Activated CD4-positive, alpha-beta memory T cell treated with anti-CD3 and anti-CD28 coated beads for 36 hours (primary cell): ENCODE results near the gene PRM1. TPM values are rescaled to one million over a fixed set of nuclear protein-coding genes. Genes with fewer than 3 reads are reported as not detected.
A peak's percentile ranks its signal among the peaks of the same experiment; 100 is the strongest.

Experiments
- CTCF ChIA-PET: fragments of 350-600 bp; sonication (Branson Sonifier 250); formaldehyde crosslinking; loops from one replicate; lab custom pipeline; 2021; ENCODE audit warnings: antibody characterized with exemption, inconsistent platforms; lab: Charles Lee
- POLR2A ChIA-PET: fragments of 350-600 bp; sonication (Branson Sonifier 250); formaldehyde crosslinking; loops from one replicate; lab custom pipeline; 2021; ENCODE audit warnings: antibody characterized with exemption; lab: Charles Lee
- DNase-seq: peaks from one replicate; pipeline ENCODE4 v3.0.0-alpha.2; 2020
- H3K27ac Mint-ChIP-seq: one replicate; pipeline ENCODE4 v1.8.0; 2021; ENCODE audit warnings: mixed read lengths
- H3K27me3 Mint-ChIP-seq: one replicate; pipeline ENCODE4 v1.8.0; 2021; ENCODE audit warnings: mixed read lengths
- H3K36me3 Mint-ChIP-seq: one replicate; pipeline ENCODE4 v1.8.0; 2021; ENCODE audit warnings: mixed read lengths
- H3K4me1 Mint-ChIP-seq: one replicate; pipeline ENCODE4 v1.8.0; 2021; ENCODE audit warnings: low read depth, mixed read lengths
- H3K4me3 Mint-ChIP-seq: one replicate; pipeline ENCODE4 v1.8.0; 2021; ENCODE audit warnings: mild to moderate bottlenecking, mixed read lengths
- H3K9me3 Mint-ChIP-seq: one replicate; pipeline ENCODE4 v1.8.0; 2021; ENCODE audit warnings: mixed read lengths
- intact Hi-C: fragments of 100-400 bp; cut with micrococcal nuclease; formaldehyde crosslinking; loops from one replicate; pipeline ENCODE4 v1.15.1; 2023
- microRNA-seq: library from miRNA; unstranded; fragments of <30 nt; microRNA quantifications from one replicate; pipeline ENCODE4 v1.2.0, GENCODE V29; 2022; ENCODE audit warnings: borderline number of aligned reads, borderline microRNAs expressed, borderline replicate concordance
- total RNA-seq, 2 experiments: library from RNA; stranded (reverse); gene quantifications; one replicate each; pipeline ENCODE4 v1.2.3, GENCODE V29; 2021

The PRM1 gene
- total RNA-seq, 2 experiments from 2014 or later: not detected

DNA sequence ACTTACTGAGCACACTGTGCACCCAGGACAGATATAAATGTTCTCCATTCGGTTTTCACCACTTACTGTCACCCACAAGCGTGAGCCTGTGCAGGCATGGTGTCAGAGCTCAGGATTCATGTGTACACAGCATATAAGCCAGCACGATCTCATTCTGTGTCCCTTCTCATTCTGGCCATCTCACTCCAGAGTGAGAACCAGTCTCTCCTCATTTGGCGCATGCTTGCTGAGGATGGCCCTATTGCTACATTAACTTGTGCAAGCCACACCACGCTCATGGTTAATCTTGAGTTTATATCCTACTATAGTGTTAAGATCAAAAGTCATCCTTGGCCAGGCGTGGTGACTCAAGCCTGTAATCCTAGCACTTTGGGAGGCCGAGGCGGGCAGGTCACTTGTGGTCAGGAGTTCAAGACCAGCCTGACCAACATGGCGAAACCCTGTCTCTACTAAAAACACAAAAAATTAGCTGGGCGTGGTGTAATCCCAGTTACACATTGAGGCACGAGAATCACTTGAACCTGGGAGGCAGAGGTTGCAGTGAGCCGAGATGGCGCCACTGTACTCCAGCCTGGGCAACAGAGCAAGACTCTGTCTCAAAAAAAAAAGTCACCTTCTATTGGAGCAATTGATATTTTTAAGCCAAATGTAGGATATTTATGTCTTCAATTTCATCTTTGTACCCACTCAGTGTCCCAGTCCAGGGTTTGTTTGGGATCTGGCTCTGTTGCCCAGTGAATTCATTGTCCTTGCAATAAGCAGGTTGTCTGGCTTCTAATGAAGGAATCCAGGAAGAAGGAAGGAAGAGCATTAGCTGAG lies 46.0 kb downstream of the PRM1 start:
- intact Hi-C loops: loop anchor here (1.0 to 2.0 kb wide), 7 partner anchors 11 to 270 kb away; no protein-coding TSS in a partner anchor
- ChIA-PET CTCF (interaction anchor here (1.0 to 3.0 kb wide), 4 partner anchors 10 to 21 kb away, joined by 3 to 10 read pairs (median 5); partner anchors contain the start of gene SOCS1), POLR2A (interaction anchor here (0.7 to 5.2 kb wide), 7 partner anchors 10 to 270 kb away, joined by 3 to 50 read pairs (median 15); partner anchors contain the start of gene SOCS1)
- Mint-ChIP-seq H3K27ac (peak overlapping the region; percentile 84), H3K27me3 (no peaks in the 10 kb centered on the region), H3K36me3 (no peaks in the 10 kb centered on the region), H3K4me1 (peaks cover 59% of the 10 kb centered on the region), H3K4me3 (peak overlapping the region; percentile 29), H3K9me3 (no peaks in the 10 kb centered on the region)
- DNase-seq: no peak

DNA sequence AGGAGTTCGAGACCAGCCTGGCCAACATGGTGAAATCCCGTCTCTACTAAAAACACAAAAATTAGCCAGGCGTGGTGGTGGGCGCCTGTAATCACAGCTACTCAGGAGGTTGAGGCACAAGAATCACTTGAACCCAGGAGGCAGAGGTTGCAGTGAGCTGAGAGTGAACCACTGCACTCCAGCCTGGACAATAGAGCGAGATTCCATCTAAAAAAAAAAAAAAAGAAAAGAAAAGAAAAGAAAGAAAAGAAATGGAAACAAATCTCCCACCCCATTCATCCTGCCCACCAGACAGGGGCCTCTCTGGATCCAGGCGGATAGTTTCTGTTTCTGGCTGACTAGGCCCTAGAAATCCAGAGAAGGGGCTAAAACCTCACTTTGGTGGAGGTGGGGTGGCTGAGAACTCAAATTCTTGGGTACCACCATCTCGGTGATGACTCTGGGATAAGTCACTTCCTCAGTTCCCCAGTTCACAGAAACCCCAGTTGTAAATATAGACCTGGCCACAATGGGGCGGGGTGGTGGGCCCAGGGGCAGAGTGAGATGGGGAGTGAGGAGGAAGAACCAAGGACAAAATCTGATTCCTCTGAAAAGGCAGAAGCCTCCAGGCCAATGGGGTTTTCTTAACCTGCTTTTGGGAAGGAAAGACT lies 47.3 kb downstream of the PRM1 start:
- H3K27ac Mint-ChIP-seq: peak overlapping the region; percentile 99

DNA sequence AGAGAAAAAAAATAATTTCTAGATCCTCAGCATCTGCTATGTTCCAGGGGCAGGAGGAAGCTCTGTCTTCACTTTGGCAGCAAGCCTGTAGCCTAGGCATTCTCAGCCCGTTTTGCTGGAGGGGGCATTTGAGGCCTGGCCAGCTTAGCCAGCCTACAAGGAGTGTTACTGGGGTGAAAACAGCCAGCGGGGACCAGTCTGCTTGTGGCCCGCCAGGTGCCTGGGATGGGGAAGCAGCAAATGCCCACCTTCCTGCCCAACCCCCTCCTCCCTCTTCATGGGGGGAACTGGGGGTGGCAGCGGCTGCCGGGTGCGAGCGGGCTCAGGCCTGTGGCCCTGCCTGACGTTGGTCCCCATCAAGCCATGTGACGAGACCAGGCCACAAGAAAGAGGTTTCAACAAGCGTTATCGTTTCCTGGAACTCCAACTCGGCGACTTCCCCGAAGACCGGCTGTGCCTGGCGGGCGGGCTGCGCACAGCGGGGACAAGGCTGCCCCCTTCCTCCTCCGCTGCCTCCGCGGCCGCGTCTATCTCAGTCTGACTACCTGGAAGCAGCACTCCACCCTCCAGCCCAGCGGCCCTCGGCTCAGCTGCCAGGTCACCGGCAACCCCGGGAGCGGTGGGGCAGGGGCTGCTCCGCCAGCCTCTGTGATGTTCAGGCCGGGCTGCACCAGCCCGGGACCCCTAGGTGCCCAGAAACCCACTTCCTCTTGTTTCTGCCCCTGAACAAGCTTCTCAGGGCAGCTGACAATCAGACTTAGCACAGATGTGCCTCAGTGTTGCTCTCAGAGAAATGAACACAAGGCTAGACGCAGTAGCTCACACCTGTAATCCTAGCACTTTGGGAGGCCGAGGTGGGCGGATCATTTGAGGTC lies 48.0 kb downstream of the PRM1 start:
- H3K4me1 Mint-ChIP-seq: peaks cover 74% of the 10 kb centered on the region
- intact Hi-C loops: loop anchor here (1.0 kb wide), 3 partner anchors 8 to 245 kb away; no protein-coding TSS in a partner anchor
- POLR2A ChIA-PET: interaction anchor here (0.7 to 5.2 kb wide), 15 partner anchors 8 to 268 kb away, joined by 3 to 50 read pairs (median 9); partner anchors contain the start of gene SOCS1
- H3K36me3 Mint-ChIP-seq: no peaks in the 10 kb centered on the region
- peak overlapping the region; percentile 99 for H3K27ac Mint-ChIP-seq
- peak; percentile 97 for DNase-seq
- H3K9me3 Mint-ChIP-seq: no peaks in the 10 kb centered on the region
- CTCF ChIA-PET: interaction anchor here (0.7 to 2.1 kb wide), 15 partner anchors 8 to 269 kb away, joined by 3 to 16 read pairs (median 4); partner anchors contain the start of gene SOCS1
- no peaks in the 10 kb centered on the region for H3K27me3 Mint-ChIP-seq
- H3K4me3 Mint-ChIP-seq: peak overlapping the region; percentile 62

More for the DNA sequence above, 47.3 kb downstream of the PRM1 start:
- Mint-ChIP-seq H3K27me3 (no peaks in the 10 kb centered on the region), H3K9me3 (no peaks in the 10 kb centered on the region), H3K36me3 (no peaks in the 10 kb centered on the region), H3K4me1 (peaks cover 71% of the 10 kb centered on the region), H3K4me3 (peak overlapping the region; percentile 62)
- intact Hi-C loops: loop anchor here (1.0 to 2.0 kb wide), 10 partner anchors 9 to 269 kb away; no protein-coding TSS in a partner anchor
- ChIA-PET CTCF (interaction anchor here (0.7 to 2.1 kb wide), 14 partner anchors 9 to 269 kb away, joined by 3 to 16 read pairs (median 4); partner anchors contain the start of gene SOCS1), POLR2A (interaction anchor here (0.7 to 5.2 kb wide), 14 partner anchors 9 to 269 kb away, joined by 4 to 50 read pairs (median 10); partner anchors contain the start of gene SOCS1)
- peak; percentile 92 for DNase-seq

DNA sequence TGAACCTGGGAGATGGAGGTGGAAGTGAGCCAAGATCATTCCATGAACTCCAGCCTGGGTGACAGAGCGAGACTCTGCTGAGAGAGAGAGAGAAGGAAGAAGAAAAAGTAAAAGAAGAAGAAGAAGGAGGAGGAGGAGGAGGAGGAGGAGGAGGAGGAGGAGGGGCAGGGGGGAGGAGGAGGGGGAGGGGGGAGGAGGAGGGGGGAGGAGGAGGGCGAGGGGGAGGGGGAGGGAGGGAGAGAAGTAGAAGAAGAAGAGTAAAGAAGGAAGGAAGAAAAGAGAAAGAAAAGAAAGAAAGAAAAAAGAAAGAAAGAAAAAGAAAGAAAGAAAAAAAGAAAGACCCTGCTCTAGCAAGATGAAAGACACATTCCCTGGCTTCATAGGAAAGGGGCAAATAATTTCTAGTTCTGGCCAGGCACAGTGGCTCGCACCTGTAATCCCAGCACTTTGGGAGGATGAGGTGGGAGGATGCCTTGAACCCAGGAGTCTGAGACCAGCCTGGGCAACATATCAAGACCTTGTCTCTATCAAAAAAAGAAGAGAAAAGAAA lies 48.8 kb downstream of the PRM1 start:
- H3K27me3 Mint-ChIP-seq: no peaks in the 10 kb centered on the region
- DNase-seq: no peak
- ChIA-PET POLR2A (interaction anchor here (0.7 to 5.2 kb wide), 9 partner anchors 8 to 268 kb away, joined by 3 to 50 read pairs (median 15); partner anchors contain the start of gene SOCS1), CTCF (interaction anchor here (1.3 to 2.1 kb wide), 5 partner anchors 14 to 268 kb away, joined by 3 to 16 read pairs (median 7); no protein-coding TSS in a partner anchor)
- intact Hi-C loops: no loop called here
- H3K36me3 Mint-ChIP-seq: no peaks in the 10 kb centered on the region
- no peaks in the 10 kb centered on the region for H3K9me3 Mint-ChIP-seq
- H3K4me3 Mint-ChIP-seq: peak overlapping the region; percentile 39
- H3K4me1 Mint-ChIP-seq: peaks cover 79% of the 10 kb centered on the region
- peak overlapping the region; percentile 99 for H3K27ac Mint-ChIP-seq

DNA sequence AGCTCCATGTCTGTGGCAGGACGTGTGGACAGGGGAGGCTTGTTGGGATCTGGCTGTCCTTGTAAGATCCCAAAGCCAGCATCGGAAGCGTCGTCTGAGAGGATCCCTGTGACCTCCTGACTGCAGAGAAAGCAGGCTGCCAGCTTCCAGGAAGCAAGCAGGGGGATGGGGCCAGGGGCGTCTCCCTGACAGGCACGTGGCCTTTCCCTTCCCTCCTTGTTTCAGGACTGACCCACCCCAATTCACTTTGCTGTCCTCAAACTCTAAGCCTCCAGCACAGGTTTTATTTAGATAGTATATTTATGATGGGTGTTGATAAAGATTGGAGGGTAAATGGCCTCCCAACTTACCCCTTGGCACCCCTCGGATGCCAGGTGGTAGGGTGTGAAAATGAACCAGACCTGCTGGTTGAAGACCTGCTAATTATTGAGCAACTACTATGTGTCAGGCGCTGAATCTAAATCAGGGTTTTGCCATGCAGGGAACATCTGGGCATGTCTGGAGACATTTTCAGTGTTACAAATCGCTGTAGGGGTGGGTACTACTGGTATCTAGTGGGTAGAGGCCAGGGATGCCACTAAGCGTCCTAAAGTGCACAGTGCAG lies 49.7 kb downstream of the PRM1 start:
- CTCF ChIA-PET: interaction anchor here (1.0 to 1.1 kb wide), 2 partner anchors 13 to 15 kb away, joined by 3 to 4 read pairs; no protein-coding TSS in a partner anchor
- Mint-ChIP-seq H3K27me3 (no peaks in the 10 kb centered on the region), H3K4me3 (no peak overlapping the region), H3K9me3 (no peaks in the 10 kb centered on the region), H3K4me1 (peaks cover 71% of the 10 kb centered on the region), H3K27ac (peak overlapping the region; percentile 99), H3K36me3 (no peaks in the 10 kb centered on the region)
- POLR2A ChIA-PET: interaction anchor here (0.7 to 5.2 kb wide), 6 partner anchors 17 to 266 kb away, joined by 3 to 47 read pairs (median 4); partner anchors contain the start of gene SOCS1
- DNase-seq: no peak
- intact Hi-C loops: no loop called here

Small RNA genes within 50 kb of the gene (microRNA-seq; reads per million reads assigned to microRNA genes)
- gene MIR548H2: not detected

Other genes with a start within 250 kb of the PRM1 start
- gene SOCS1, start 25.1 kb downstream of the PRM1 start, total RNA-seq: 100 to 1,000 TPM; 146 to 152 TPM
- not detected for gene TNP2, start 12.0 kb downstream of the PRM1 start, total RNA-seq
- gene PRM3, start 7.7 kb downstream of the PRM1 start, total RNA-seq: not detected
- not detected for gene PRM2, start 4.8 kb downstream of the PRM1 start, total RNA-seq
- 10 to 100 TPM; 68.9 to 69.9 TPM for gene RMI2, start 64.1 kb upstream of the PRM1 start, total RNA-seq